OCI-LY1 (cell line): ENCODE data around the gene ITPA.

ENCODE experiments used
- H2AFZ ChIP-seq: fragments of 200-600 bp; sonication (generic), shearing (Covaris generic); 2 replicates; pipeline ENCODE4 v1.6.0; 2014; ENCODE audit warnings: antibody characterized with exemption, mild to moderate bottlenecking, low read length
- H3F3A ChIP-seq: fragments of 200-600 bp; sonication (generic), shearing (Covaris generic); 2 replicates; pipeline ENCODE4 v1.6.0; 2014; ENCODE audit warnings: mild to moderate bottlenecking, antibody characterized with exemption, low read length, moderate library complexity; ENCODE audit not compliant: insufficient read depth
- H3K27ac ChIP-seq: fragments of 200-600 bp; sonication (generic); 2 replicates; pipeline ENCODE4 v1.5.1; 2014; ENCODE audit warnings: low read length, mixed run types, mild to moderate bottlenecking, low read depth; ENCODE audit not compliant: poor library complexity, severe bottlenecking
- H3K27me3 ChIP-seq: fragments of 200-600 bp; sonication (generic); 2 replicates; pipeline ENCODE4 v1.6.0; 2014; ENCODE audit warnings: antibody characterized with exemption, mild to moderate bottlenecking, low read length, moderate library complexity; ENCODE audit not compliant: insufficient read depth
- H3K36me3 ChIP-seq: fragments of 200-600 bp; sonication (generic); 2 replicates; pipeline ENCODE4 v1.6.1; 2014; ENCODE audit warnings: mild to moderate bottlenecking, antibody characterized with exemption, low read length, moderate library complexity, mixed read lengths; ENCODE audit not compliant: insufficient read depth
- H3K4me1 ChIP-seq: fragments of 200-600 bp; sonication (generic); 2 replicates; pipeline ENCODE4 v1.5.1; 2014; ENCODE audit warnings: mild to moderate bottlenecking, low read length, moderate library complexity; ENCODE audit not compliant: insufficient read depth, severe bottlenecking
- H3K4me2 ChIP-seq: fragments of 200-600 bp; sonication (generic), shearing (Covaris generic); 2 replicates; pipeline ENCODE4 v1.6.1; 2014; ENCODE audit warnings: low read length
- H3K4me3 ChIP-seq: fragments of 200-600 bp; sonication (generic); 2 replicates; pipeline ENCODE4 v1.5.1; 2014; ENCODE audit warnings: low read length, low read depth, mild to moderate bottlenecking, mixed read lengths; ENCODE audit not compliant: poor library complexity, severe bottlenecking
- H3K79me2 ChIP-seq: fragments of 200-600 bp; shearing (Covaris generic); 2 replicates; pipeline ENCODE4 v1.6.1; 2016; ENCODE audit warnings: mixed run types, low read length, mixed read lengths; ENCODE audit not compliant: insufficient read depth
- H3K9ac ChIP-seq: fragments of 200-600 bp; sonication (generic), shearing (Covaris generic); 2 replicates; pipeline ENCODE4 v1.6.1; 2014; ENCODE audit warnings: mild to moderate bottlenecking, low read length, mixed read lengths
- H3K9me2 ChIP-seq: fragments of 200-600 bp; sonication (generic), shearing (Covaris generic); 2 replicates; pipeline ENCODE4 v1.6.1; 2014; ENCODE audit warnings: low read depth, mild to moderate bottlenecking, low read length, mixed read lengths
- H3K9me3 ChIP-seq: fragments of 200-600 bp; shearing (Covaris generic); 2 replicates; pipeline ENCODE4 v1.6.1; 2014; ENCODE audit warnings: low read length, mixed read lengths
- H4K20me1 ChIP-seq: fragments of 200-600 bp; sonication (generic), shearing (Covaris generic); 2 replicates; pipeline ENCODE4 v1.6.0; 2016; ENCODE audit warnings: mild to moderate bottlenecking, low read length; ENCODE audit not compliant: insufficient read depth
- EZH2 ChIP-seq: fragments of 200-600 bp; sonication (generic), shearing (Covaris generic); IDR thresholded peaks from 2 replicates; pipeline ENCODE4 v1.8.0; 2017; ENCODE audit warnings: borderline replicate concordance, mixed run types, mild to moderate bottlenecking, antibody characterized with exemption, low read length, moderate library complexity, mixed read lengths
- TF ChIP-seq, protein P1 (sequence below): fragments of 200-600 bp; sonication (generic), shearing (Covaris generic); IDR thresholded peaks from 2 replicates; pipeline ENCODE4 v1.5.1; 2017; ENCODE audit warnings: mild to moderate bottlenecking, antibody characterized with exemption, low read length, moderate library complexity, mixed read lengths

Gene ITPA

DNA sequence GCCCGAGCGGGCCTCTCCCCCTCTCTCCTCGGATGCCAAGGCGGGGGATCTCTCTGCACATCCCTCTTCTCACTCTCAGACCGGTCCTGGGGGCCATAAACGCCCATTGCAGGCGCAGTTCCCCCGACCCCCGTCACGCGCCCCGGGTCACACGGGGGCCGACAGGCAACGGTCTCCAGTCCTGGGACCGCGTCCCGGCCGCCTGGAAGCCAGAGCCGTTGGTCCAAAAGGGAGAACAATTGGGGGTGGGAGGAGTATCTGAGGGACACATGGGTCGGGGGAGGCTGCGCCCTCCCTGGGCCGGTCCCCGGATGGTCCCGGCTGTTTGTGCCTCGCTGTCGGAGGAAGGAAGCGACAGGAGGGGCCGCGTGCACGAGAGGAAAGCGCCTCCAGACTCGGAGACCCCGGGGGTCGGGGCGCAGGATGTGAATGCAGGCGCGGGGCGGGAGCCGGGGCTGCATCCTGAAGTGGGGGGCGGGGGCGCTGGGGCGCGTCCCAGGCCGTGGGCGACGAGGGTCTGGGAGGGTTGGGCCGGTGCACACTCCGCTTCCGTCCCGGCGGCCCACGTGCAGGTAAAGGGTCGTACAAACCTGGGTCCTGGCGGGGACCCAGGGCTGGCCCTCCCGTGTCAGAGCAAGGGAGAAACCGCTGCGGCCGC is 28.8 kb downstream of the ITPA start:
- no peak overlapping the region for H2AFZ ChIP-seq
- H3K4me3 ChIP-seq, result peak overlapping the region; percentile 68
- peak overlapping the region; percentile 9; the same call in 1 of the 2 replicates for H3K9ac ChIP-seq
- no peaks in the 10 kb centered on the region for H3K36me3 ChIP-seq
- no peaks in the 10 kb centered on the region for H3F3A ChIP-seq
- H3K9me2 ChIP-seq, result no peaks in the 10 kb centered on the region
- H4K20me1 ChIP-seq, result no peaks in the 10 kb centered on the region
- 0 out of 2 replicates have a peak, but pooled peaks cover 13% of the 10 kb centered on the region for H3K27me3 ChIP-seq
- peaks cover 4% of the 10 kb centered on the region for H3K4me1 ChIP-seq
- no peaks in the 10 kb centered on the region for H3K79me2 ChIP-seq
- peak overlapping the region; percentile 71 for H3K4me2 ChIP-seq
- TF ChIP-seq, protein P1, sequence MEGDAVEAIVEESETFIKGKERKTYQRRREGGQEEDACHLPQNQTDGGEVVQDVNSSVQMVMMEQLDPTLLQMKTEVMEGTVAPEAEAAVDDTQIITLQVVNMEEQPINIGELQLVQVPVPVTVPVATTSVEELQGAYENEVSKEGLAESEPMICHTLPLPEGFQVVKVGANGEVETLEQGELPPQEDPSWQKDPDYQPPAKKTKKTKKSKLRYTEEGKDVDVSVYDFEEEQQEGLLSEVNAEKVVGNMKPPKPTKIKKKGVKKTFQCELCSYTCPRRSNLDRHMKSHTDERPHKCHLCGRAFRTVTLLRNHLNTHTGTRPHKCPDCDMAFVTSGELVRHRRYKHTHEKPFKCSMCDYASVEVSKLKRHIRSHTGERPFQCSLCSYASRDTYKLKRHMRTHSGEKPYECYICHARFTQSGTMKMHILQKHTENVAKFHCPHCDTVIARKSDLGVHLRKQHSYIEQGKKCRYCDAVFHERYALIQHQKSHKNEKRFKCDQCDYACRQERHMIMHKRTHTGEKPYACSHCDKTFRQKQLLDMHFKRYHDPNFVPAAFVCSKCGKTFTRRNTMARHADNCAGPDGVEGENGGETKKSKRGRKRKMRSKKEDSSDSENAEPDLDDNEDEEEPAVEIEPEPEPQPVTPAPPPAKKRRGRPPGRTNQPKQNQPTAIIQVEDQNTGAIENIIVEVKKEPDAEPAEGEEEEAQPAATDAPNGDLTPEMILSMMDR, result no peak
- TF ChIP-seq EZH2, result no peak
- H3K27ac ChIP-seq, result no peak overlapping the region
- H3K9me3 ChIP-seq, result no peaks in the 10 kb centered on the region

DNA sequence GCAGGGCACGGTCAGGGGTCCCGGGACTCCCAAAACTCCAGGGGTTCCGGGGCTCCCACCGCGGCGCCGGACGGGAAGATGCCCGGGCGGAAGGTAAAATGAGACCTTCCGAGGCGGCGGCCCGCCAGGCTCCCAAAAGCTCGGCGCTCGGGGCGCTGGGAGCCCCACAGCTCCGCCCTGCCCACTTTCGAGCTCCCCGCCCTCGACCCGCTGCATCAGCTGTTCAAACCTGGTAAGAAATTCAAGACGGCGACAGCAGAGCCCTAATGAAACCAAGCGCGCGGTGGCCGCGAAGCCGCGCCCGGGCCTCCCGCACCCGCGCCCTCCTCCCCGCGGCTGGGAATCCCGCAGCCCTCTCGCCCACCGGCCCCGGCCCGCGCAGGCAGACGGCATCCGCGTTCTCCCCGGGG is 29.3 kb downstream of the ITPA start:
- Histone ChIP-seq H3F3A (no peaks in the 10 kb centered on the region), H3K27me3 (0 out of 2 replicates have a peak, but pooled peaks cover 13% of the 10 kb centered on the region), H3K4me1 (peaks cover 4% of the 10 kb centered on the region), H3K9me3 (no peaks in the 10 kb centered on the region), H3K79me2 (no peaks in the 10 kb centered on the region), H3K4me3 (peak overlapping the region; percentile 68), H2AFZ (no peak overlapping the region), H3K9ac (peak overlapping the region; percentile 9; the same call in 1 of the 2 replicates), H3K9me2 (no peaks in the 10 kb centered on the region), H4K20me1 (no peaks in the 10 kb centered on the region), H3K27ac (no peak overlapping the region), H3K36me3 (no peaks in the 10 kb centered on the region), H3K4me2 (peak overlapping the region; percentile 71)
- no peak for TF ChIP-seq EZH2
- TF ChIP-seq, protein P1, result no peak

DNA sequence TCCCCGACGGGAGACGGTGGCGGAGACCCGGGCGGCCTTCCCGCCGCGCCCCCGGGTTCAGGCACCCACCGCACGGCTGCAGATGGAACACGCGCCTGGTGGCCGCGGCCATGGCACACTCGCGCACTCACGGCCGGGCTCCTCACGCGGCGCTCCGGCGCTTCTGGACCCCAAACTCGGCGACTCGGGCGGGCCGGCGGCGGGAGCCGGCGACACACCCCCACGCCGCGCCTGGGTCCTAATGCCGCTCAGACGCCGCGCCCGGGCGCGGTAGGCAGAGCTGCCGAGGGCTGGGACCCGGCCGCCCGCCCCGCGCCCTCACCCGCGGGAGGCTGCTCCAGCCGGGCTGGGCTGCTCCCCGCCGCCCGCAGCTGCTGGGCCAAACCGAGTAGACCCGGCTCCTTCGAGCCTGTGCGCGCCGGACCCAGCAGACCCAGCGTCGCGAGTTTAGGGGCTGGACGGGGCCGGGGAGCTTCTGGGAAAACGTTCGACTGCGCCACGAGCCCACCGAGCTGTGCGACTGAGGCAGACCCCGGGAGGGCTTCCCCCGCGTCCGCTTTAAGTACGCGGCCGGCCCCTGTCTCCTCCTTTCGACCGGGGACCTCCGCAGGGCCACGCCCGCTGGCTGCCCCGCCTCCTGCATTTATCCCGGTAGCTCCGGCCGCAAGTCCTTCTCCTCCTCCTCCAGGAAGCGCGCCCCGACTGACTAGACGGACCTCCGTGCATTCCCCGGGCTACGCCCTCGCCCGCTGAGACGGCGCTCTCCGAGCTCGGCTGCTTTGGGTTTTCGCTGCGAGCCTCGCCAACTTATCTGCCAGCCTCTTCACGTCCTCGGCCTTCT is 29.9 kb downstream of the ITPA start, which contains the start of gene SLC4A11:
Gene SLC4A11, minus strand, starts transcription at position 165 of the 841 bp plus-strand sequence. Its CDS starts 53 bp downstream, at position 112.
- H3K4me3 ChIP-seq, result peak within 1 kb of the TSS; percentile 68
- no peaks in the 10 kb centered on the region for H3K36me3 ChIP-seq
- H3K79me2 ChIP-seq, result no peaks in the 10 kb centered on the region
- H3K9me2 ChIP-seq, result no peaks in the 10 kb centered on the region
- no peaks in the 10 kb centered on the region for H3F3A ChIP-seq
- no peaks in the 10 kb centered on the region for H3K9me3 ChIP-seq
- H3K4me1 ChIP-seq, result peaks cover 4% of the 10 kb centered on the region
- H3K9ac ChIP-seq, result peak within 1 kb of the TSS; percentile 41; the same call in 1 of the 2 replicates
- TF ChIP-seq EZH2, result no peak
- TF ChIP-seq, protein P1, result no peak
- no peak within 1 kb of the TSS for H3K27ac ChIP-seq
- peak within 1 kb of the TSS; percentile 71 for H3K4me2 ChIP-seq
- H3K27me3 ChIP-seq, result 0 out of 2 replicates have a peak, but pooled peaks cover 13% of the 10 kb centered on the region
- H4K20me1 ChIP-seq, result no peaks in the 10 kb centered on the region
- no peak within 1 kb of the TSS for H2AFZ ChIP-seq
